GM19468 (cell line): ENCODE data around the gene CD151.

Experiments used
- ATAC-seq: cut with Tn5 transposase; IDR thresholded peaks from one replicate; pipeline ENCODE4 v1.9.1; 2021; ENCODE audit warnings: mild to moderate bottlenecking, moderate library complexity, moderate number of reproducible peaks; ENCODE audit not compliant: unreplicated experiment; ENCODE audit errors: extremely low read depth

The CD151 gene

DNA sequence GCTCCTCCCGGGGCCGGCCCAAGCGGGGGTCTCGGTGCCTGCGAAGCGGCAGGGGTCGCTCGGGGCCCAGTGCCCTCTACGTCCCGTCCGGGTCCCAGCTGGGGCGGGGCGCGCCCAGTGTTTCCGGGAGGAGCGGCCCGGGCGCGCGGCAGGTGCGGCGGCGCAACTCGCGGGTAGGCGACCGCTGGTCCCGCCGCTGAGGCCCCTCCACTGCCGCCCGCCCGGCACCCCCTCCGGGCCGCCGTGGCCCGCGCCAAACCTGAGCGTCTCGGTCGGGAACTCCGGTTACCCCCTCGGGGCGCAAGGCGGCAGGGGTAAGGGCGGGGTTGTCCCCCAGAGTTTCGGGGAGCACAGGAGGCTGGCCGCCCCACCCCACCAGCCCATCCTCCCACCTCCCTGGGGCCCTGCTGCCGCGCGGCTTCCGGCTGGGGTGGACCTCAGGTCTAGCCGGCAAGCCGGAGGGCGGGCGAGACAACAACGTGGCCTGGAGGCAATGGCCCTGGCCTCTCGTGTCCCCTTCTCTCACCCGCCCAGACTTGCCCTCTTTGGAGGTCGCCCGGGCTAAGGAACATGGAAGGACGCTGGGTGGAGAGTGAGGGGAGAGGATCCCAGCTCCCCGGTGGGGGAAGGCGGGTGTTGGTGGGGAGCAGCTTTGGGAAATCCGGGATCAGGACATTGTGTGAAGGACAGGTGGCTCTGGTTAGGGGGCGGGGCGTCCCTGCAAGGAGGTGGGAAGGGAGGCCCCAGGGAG, 5.4 kb upstream of the CD151 start:
- no peak for ATAC-seq

DNA sequence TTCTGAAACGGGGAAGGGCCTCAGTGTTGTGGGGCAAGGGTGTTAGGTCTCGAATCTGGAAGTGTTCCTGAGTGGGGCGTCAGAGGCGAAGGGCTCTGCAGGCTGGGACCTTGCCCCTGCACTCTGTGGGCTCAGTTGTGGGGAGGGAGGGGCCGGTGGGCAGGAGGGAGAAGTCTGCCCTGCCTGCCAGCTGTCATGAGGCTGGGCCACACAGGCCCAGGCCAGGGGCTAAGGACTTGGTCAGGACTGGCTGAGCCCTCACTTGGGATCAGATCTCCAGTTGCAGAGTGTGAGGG, 4.9 kb upstream of the CD151 start, which contains the start of gene CRACR2B:
CRACR2B (plus strand) TSS at position 23 of the 296 bp plus-strand sequence. CDS start 689 bp downstream, outside the sequence.
- ATAC-seq = no peak

DNA sequence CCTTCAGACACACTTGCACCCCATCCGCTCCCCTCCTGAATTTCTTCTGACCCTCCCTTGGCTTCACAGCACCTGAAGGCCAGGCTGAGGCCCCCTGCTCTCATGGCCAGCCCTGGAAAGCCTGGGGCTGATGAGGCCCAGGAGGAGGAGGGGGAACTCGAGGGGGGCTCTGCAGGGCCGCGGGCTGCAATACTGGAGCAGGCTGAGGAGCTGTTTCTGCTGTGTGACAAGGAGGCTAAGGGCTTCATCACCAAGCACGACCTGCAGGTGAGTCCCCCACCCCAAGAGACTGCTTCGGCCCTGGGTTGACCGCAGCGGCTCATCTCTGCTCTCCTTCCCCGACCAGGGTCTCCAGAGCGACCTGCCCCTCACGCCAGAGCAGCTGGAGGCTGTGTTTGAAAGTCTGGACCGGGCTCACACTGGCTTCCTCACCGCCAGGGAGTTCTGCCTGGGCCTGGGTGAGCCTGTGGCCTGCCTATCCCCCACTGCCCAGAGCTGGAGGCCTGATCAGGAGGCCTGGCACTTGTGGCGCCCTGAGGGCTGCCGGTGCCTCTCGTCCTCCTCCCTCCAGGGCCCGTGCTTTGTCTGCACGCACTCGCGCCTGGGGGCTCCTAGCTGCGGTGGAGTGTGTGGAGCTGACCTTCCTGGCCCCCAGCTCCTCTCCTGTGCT, 4.1 kb upstream of the CD151 start:
- no peak for ATAC-seq

DNA sequence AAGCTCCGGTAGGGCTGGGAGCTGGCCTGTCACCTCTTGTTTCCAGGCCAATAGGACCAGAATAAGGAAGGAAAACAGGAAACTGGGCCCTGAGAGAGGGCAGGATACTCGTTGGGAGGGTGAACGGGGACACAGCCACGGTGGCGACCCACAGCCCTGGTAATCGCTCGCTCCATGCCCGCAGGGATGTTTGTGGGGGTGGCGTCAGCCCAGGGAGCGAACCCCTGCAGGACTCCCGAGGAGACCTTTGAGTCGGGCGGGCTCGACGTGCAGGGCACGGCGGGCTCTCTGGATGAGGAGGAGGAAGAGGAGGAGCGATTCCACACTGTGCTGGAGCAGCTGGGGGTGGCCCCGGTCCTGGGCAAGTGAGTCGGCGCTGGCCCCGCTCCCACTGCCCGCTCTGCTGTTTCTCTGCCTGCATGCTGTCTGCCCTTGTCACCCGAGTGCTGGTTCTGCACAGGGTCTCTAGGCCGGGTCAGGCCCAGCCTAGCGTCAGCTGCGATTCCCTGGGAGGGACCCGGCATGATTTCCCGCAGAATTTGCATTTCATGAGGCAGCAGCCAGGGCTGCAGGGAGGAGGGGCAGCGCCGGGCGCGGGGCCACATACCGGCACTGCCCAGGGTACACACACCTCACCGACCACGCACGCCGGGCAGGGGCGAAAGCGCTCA, 3.4 kb upstream of the CD151 start:
- no peak for ATAC-seq

DNA sequence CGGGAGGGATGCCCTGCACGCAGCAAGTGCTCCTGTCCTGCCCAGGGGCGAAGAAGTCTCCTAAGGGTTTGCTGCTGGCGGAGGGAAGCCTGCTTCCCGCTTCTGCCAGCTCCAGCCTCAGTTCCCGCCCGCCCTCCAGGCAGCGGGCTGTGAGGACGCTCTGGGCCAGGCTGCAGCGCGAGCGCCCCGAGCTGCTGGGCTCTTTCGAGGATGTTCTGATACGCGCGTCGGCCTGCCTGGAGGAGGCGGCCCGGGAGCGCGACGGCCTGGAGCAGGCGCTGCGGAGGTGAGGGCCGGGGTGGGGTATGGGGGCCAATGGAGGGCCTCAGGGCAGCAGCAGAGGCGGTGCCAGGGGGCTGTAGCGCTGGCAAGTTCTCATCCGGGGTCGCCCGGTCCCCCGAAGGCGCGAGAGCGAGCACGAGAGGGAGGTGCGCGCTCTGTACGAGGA, 2.9 kb upstream of the CD151 start:
- ATAC-seq = no peak

DNA sequence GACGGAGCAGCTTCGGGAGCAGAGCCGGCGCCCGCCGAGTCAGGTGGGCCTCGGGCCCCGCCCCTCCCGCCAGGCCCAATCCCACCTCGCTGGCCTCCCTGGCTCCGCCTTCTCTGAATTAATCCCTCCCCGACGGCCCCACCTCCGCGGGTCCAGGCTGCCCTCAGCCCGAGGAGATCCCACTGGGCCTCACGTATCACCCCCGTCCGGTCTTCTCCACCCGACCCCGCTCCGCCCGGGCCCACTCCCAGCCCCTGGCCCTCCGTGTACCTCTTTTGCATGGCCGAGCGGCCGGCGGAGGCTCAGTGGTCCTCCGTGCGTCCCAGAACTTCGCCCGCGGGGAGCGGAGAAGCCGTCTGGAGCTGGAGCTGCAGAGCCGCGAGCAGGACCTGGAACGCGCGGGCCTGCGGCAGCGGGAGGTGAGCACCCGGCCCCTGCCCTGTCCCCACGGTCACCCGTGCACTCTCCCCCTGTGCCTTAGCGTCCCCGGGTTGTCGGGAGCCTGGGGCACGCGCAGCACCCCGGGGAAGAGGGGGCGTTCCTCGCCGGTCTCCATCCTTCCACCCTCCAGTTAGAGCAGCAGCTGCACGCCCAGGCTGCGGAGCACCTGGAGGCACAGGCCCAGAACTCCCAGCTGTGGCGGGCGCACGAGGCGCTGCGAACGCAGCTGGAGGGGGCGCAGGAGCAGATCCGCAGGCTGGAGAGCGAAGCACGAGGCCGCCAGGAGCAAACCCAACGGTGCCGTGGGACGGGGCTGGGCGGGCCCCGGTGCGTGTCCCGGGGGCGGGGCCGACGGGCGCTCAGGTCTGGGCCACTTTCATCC, 2.2 kb upstream of the CD151 start:
- no peak for ATAC-seq

DNA sequence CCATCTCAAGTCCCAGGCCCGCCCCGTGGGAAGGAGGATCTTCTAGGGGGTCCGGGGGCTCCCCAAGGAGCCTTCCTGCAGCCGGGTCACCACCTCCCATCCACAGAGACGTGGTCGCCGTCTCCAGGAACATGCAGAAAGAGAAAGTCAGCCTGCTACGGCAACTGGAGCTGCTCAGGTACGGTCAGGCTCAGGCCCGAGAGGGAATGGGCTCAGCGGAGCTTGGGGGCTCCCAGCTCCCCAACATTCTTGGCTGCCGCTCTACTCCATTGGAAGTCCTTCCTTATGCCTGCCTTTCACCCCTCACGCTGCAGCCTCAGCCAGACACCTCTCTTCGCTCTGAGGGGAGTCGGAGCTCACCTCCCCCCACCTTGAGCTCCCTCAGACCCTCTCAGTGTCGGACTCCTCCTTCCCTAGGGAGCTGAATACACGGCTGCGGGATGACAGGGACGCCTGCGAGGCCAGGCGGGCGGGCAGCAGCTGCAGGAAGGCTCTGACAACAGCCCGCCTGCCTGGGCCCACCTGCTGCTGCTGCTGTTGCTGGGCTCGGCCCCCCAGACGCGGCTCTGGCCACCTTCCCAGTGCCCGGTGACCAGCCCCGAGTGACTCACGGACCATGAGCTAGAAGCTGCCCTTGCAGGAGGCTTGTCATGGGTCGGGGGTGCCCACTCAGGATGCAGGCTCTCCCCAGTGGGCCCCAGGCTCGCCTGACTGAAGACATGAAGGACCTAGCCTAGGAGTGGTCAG, 1.5 kb upstream of the CD151 start:
- ATAC-seq = no peak

DNA sequence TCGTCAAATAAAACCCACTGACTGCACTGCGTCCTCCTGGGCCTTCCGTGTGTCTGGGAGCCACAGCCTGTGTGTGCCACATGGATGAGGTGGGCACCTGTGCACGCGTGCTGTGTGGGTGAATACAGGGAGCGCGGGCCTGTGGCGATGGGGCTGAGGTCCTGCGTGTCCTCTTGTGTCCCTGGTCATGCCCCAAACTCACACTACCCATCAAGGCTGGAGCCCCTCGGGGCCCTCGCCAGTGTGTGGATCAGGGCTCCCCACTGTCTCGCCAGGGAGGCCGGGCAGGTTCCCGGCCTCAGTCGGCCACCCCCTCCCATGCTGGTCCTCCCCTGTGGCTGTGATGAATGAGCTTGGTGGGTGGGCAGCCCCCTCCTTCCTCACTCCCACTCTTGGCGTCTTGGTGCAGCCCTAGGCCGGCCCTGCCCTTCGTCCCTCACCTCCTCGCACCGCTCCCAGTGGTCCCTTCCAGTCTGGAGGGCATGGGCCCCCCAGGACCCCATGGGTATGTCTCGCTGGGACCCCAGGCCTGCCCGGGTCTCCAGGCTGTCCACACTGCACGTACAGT, 707 bp upstream of the CD151 start:
- no peak for ATAC-seq

DNA sequence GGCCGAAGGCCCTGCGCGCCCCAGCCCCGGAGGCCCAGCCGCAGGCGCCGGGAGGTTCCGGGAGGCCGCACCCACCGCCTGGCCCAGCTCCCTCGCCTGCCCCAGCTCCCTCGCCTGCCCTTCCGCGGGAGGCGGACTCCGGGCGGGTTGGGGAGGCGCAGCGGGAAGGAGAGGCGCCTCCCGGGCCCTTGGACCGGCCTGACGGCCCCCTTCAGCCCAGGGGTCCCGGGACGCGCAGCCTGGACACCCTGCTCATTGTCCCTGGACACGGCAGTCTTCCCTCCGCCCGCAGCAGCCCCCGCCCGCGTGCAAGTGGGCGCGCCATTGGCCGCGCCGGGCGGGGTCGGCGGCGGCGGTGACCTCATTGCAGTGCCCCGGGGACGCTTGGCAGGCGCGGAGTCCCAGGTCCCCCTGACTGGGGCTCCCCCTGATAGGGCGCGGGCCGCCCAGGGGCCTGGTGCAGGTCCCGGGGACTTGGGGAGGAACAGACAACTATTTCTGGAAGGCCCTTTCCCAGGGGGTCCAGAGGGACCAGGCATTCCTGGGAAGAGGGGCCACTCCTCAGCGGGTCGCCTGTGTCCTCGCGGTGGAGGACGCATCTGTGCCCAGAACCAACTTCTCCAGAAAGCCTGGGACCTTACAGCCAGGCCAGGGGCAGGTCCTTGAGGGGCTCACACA, 501 bp downstream of the CD151 start:
- ATAC-seq = no peak

DNA sequence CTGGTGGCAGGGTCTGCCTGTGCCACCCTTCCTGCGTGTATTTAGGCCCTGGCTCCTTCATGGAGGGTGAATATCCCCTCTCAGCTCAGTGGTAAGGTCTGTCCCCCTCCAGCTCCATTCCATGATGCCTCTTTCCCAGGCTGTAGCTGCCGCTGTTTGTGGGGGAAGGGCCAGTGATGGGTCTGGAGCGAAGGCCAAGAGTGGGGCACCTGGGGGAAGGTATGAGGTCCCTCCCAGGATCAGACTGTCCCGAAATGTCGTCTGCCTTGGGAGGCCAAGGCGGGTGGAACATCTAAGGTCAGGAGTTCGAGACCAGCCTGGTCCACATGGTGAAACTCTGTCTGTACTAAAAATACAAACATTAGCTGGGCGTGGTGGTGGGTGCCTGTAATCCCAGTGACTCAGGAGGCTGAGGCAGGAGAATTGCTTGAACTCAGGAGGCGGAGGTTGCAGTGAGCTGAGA, 1.1 kb downstream of the CD151 start:
- ATAC-seq = no peak

DNA sequence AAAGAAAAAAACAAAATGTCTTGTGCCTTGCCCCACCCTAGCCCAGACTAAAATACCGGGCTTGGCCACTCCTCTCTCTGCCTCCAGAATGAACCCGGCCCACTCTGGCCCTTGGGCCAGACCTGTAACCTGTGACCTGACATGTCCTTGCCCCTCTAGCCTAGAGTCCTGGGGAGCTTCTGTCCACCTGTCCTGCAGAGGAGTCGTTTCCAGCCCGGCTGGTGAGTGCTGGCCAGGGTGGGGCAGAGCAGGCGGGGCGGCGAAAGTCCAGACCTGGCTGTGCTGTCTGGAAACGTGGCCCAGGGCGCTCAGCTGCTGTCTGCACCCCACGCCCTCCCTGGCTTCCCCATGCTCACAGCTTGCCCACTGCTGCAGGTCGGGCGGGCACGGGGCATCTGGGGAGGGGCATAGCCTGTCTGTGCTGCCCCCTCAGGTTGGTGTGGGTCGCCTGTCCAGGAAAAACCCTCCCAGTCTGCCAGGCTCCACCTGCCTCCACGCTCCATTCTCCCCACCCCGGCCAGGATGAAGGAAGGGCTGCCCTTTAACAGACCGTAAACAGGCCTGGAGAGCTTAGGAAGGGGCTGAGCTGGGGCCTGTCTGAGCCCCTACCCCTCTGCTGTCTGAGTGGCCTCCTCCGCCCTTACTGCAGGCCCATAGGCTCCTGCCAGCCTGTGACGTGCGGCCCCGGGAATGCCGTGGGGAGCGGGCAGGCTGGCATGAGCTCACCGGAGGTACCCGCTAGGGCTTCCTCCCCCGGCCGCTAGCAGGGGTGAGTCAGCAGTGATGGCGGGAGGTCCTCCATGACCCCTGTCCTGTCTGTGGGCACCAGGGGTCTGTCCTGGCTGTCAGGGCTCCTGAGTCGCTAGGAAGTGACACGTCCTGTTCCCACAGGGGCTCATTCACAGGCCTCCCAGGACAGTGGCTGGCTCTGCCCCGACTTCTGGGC, 1.9 kb downstream of the CD151 start:
- no peak for ATAC-seq

DNA sequence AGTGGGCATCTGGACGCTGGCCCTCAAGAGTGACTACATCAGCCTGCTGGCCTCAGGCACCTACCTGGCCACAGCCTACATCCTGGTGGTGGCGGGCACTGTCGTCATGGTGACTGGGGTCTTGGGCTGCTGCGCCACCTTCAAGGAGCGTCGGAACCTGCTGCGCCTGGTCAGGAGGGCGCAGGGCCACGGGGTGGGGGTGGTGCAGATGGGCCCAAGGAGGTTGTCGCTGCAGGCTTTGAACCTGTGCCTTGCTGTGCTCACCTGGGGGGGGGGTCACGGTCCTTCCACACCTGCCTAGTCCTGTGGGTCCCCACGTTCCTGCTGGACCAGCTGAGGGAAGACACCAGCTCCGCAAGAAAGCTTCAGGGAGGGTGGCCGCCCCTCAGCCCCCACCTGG, 3.5 kb downstream of the CD151 start:
- ATAC-seq = no peak

DNA sequence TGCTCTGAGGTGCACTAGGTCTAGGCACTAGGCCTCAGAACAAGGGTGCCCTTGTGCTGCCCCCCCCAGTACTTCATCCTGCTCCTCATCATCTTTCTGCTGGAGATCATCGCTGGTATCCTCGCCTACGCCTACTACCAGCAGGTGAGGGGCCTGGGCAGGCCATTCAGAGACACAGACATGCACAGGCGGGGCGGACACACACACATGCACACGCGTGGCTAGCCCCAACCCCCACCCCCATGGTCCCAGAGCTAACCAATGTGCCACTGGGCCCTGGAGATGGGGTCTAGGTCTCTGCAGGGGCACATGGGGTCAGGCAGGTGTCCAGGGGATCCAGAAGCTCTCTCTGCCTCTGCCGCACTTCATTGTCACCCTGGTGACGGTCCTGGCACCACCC, 3.9 kb downstream of the CD151 start:
- ATAC-seq = no peak

DNA sequence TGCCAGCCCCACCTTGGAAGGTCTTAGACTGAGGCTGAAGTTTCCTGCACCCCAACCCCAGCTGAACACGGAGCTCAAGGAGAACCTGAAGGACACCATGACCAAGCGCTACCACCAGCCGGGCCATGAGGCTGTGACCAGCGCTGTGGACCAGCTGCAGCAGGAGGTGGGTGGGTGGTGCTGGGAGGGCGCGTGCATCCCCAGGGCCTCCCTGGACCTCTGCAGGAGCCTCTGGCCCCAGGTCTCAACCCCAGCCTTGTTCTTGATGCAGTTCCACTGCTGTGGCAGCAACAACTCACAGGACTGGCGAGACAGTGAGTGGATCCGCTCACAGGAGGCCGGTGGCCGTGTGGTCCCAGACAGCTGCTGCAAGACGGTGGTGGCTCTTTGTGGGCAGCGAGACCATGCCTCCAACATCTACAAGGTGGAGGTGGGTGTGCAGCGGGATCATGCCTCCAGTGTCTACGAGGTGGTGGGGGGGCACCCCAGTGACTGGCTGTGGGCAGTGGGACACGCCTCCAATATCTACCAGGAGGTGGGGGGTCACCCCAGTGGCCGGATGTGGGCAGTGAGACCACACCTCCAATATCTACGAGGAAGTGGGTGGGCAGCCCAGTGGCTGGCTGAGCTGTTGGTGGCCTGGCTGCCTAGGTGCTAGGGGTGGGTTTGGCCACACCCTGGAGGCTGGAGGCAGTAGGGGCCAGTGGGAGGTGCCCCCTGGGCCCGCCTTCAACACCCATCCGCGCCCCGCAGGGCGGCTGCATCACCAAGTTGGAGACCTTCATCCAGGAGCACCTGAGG, 4.6 kb downstream of the CD151 start:
- ATAC-seq = no peak

DNA sequence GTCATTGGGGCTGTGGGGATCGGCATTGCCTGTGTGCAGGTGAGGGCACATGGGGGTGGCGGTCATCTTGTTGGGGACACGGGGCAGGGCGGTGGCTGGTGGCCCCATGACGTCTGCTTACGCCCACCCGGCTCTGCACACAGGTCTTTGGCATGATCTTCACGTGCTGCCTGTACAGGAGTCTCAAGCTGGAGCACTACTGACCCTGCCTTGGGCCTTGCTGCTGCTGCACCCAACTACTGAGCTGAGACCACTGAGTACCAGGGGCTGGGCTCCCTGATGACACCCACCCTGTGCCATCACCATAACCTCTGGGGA, 5.2 kb downstream of the CD151 start:
- ATAC-seq = no peak

DNA sequence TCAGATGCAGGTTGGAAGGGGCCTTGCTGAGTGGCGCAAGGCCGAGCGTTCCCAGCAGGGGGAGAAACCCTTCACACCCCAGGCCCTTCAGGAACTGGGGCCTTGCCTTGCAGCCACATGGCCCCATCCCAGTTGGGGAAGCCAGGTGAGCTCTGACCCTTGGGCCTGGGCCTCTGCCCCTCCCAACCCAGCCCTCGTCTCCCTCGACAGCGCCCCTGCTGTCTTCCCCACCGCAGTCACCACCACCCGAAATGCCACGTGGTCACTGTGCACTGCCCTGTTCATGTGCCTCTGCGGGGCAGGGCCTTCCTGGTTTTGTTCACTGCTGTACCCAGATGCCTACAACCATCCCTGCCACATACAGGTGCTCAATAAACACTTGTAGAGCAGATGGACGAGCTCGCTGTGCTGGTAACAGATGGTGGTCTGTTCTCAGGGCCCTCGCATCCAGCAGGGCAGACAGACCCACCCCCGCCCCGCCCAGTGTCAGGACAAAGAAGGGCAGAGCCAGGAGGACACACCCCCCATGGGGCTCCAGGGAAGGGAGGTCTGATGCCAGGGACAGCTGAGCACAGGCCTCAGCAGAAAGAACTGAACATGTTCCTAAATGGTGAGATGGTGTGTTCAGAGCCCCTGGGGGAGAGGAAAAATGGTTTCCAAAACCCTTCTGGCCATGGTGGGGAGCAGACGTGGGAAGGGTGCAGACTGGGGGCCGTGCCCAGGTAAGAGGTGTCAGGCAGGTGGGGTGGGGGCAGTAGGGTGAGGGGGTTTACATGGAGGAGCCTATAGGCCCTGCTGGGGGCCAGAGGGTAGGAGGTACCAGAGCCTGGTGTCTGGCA, 5.9 kb downstream of the CD151 start:
- no peak for ATAC-seq
